ENCODE measurements around the gene MYH13.

DNA sequence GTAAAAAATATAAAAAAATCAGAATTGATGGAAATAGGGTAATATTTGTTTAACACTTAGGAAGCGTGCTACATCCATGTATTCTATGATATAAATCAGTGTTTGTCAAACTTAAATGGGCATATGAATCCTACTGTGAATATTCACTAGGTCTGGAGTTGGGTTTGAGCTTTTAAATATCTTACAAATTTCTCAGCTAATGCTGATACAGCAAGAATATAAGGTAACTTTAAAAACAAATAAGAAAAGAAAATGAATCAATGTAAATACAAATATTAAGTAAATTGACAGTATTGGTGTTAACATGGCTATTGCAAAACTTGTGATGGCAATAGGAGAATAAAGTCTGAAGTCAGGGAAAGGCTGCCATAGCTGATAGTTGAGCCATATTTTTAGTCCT is 3.6 kb downstream of the MYH13 start:
- no peak for TF ChIP-seq POLR2A (IDR thresholded peaks at IDR 0.05; ENCODE audit: low read length)
- TF ChIP-seq GATA1 (IDR thresholded peaks at IDR 0.05; ENCODE audit: low read depth, low read length), result no peak

Measured in erythroblast (primary cell).